Hematopoietic multipotent progenitor cell treated with erythropoietin and hydrocortisone succinate and interleukin-3 and kit ligand, for 17 days (in vitro differentiated cells): ENCODE measurements around the gene TIA1.
"Not testable (repeated sequence)": the region's sequence is repeated elsewhere in the genome, so short reads cannot be mapped to it uniquely, and the experiment has no call there.

Experiments used
- DNase-seq: peaks from one replicate; pipeline ENCODE4 v3.0.0-alpha.2; 2015; ENCODE audit warnings: low spot score

The TIA1 gene

GRCh38 chr2:70214953-70215549, 33.4 kb downstream of the TIA1 start:
- DNase-seq: no peak

- no peak for DNase-seq
Measured at GRCh38 chr2:70214365-70214764, 34.1 kb downstream of the TIA1 start.

- DNase-seq: no peak
Measured at GRCh38 chr2:70212298-70212932, 36.0 kb downstream of the TIA1 start.

GRCh38 chr2:70211595-70211994, 36.8 kb downstream of the TIA1 start:
- DNase-seq: no peak

- DNase-seq: no peak
Measured at GRCh38 chr2:70204452-70204851, 44.0 kb downstream of the TIA1 start.

- DNase-seq: no peak
Measured at GRCh38 chr2:70203086-70203485, 45.3 kb downstream of the TIA1 start.

GRCh38 chr2:70202236-70202806, 46.1 kb downstream of the TIA1 start:
- no peak for DNase-seq

GRCh38 chr2:70201831-70202230, 46.6 kb downstream of the TIA1 start:
- DNase-seq: no peak

- no peak for DNase-seq
Measured at GRCh38 chr2:70201225-70201768, 47.1 kb downstream of the TIA1 start.

- no peak for DNase-seq
Measured at GRCh38 chr2:70199320-70199864, 49.0 kb downstream of the TIA1 start.

- no peak for DNase-seq
Measured at GRCh38 chr2:70192516-70192915, 55.9 kb downstream of the TIA1 start.

GRCh38 chr2:70191244-70191735, 57.1 kb downstream of the TIA1 start:
- DNase-seq: no peak

GRCh38 chr2:70190418-70191243, 57.8 kb downstream of the TIA1 start, which contains the start of gene C2orf42:
C2orf42 (minus strand) TSS chr2:70191019; CDS start chr2:70181985, 9,034 bp downstream.
- DNase-seq: peak; percentile 94

- DNase-seq: no peak
Measured at GRCh38 chr2:70188460-70188859, 60.0 kb downstream of the TIA1 start.

GRCh38 chr2:70187170-70187569, 61.3 kb downstream of the TIA1 start:
- DNase-seq: not testable (repeated sequence)

GRCh38 chr2:70182689-70183088, 65.7 kb downstream of the TIA1 start:
- DNase-seq: no peak

- no peak for DNase-seq
Measured at GRCh38 chr2:70181363-70181956, 67.0 kb downstream of the TIA1 start.

GRCh38 chr2:70173520-70173919, 74.9 kb downstream of the TIA1 start:
- no peak for DNase-seq

GRCh38 chr2:70169654-70170245, 78.7 kb downstream of the TIA1 start:
- DNase-seq: not testable (repeated sequence)

- DNase-seq: no peak
Measured at GRCh38 chr2:70161069-70161534, 87.3 kb downstream of the TIA1 start.

- DNase-seq: no peak
Measured at GRCh38 chr2:70160545-70160944, 87.9 kb downstream of the TIA1 start.
